ENCODE results near the gene SIPA1L3.

The SIPA1L3 gene

GRCh38 chr19:38122402-38123093 lies 215.5 kb downstream of the SIPA1L3 start:
- Histone ChIP-seq H3K79me1 (ENCODE audit: low read depth, low read length) (peaks cover 3% of the 10 kb centered on the region), H3K4me2 (ENCODE audit: insufficient read depth, low read length, poor library complexity, severe bottlenecking) (no peak overlapping the region), H3K9ac (ENCODE audit: low read depth, low read length, poor library complexity) (peak overlapping the region; percentile 80), H3K14ac (ENCODE audit: low read length) (no peak overlapping the region), H3K9me3 (replicated peaks in 1 of 2; ENCODE audit: control insufficient read depth in 2 of 2, insufficient read depth in 1 of 2, low read depth in 1 of 2, low read length in 2 of 2) (peaks cover 21 to 32% of the 10 kb centered on the region in 2 donors), H3K4me1 (ENCODE audit: control insufficient read depth in 2 of 2, insufficient read depth in 1 of 2, low read depth in 1 of 2, low read length in 2 of 2) (no peaks in the 10 kb centered on the region), H2BK120ac (ENCODE audit: low read depth, low read length) (no peak overlapping the region), H2AFZ (ENCODE audit: low read length) (no peak overlapping the region), H3K27ac (replicated peaks; ENCODE audit: low read length) (no peak overlapping the region), H2AK5ac (ENCODE audit: low read depth, low read length) (no peak overlapping the region), H3K18ac (ENCODE audit: low read length) (no peak overlapping the region), H3K4ac (ENCODE audit: low read length) (no peak overlapping the region), H2BK15ac (ENCODE audit: low read length) (no peak overlapping the region), H2BK5ac (ENCODE audit: low read length) (no peak overlapping the region), H3K36me3 (replicated peaks in 1 of 2; ENCODE audit: control insufficient read depth in 2 of 2, insufficient read depth in 2 of 2, low read length in 2 of 2) (peaks cover 21 to 56% of the 10 kb centered on the region in 2 donors), H3K23ac (ENCODE audit: low read depth, low read length, poor library complexity) (peak overlapping the region; percentile 11), H3K4me3 (ENCODE audit: low read length in 2 of 2) (peak overlapping the region in 1 of 2 donors; percentile 7), H3K27me3 (ENCODE audit: control insufficient read depth in 3 of 3, insufficient read depth in 3 of 3, low read depth in 1 of 3, low read length in 3 of 3) (no peaks in the 10 kb centered on the region), H2BK12ac (ENCODE audit: low read length) (no peak overlapping the region), H4K8ac (ENCODE audit: low read depth, low read length) (no peak overlapping the region), H4K91ac (ENCODE audit: low read depth, low read length, poor library complexity) (no peak overlapping the region)
- no CpG with 5 or more reads among the region's 24 CpGs for WGBS, 2 donors (ENCODE audit: extremely low coverage in 2 of 2, insufficient read length in 2 of 2, insufficient replicate concordance in 1 of 2)
- no peak for DNase-seq (ENCODE audit: low spot score)

GRCh38 chr19:38125238-38125637 lies 218.2 kb downstream of the SIPA1L3 start:
- Histone ChIP-seq H3K9me3 (replicated peaks in 1 of 2; ENCODE audit: control insufficient read depth in 2 of 2, insufficient read depth in 1 of 2, low read depth in 1 of 2, low read length in 2 of 2) (peaks cover 18% of the 10 kb centered on the region in 2 donors), H3K27me3 (ENCODE audit: control insufficient read depth in 3 of 3, insufficient read depth in 3 of 3, low read depth in 1 of 3, low read length in 3 of 3) (no peaks in the 10 kb centered on the region), H3K27ac (replicated peaks; ENCODE audit: low read length) (no peak overlapping the region), H3K79me1 (ENCODE audit: low read depth, low read length) (peaks cover 2% of the 10 kb centered on the region), H2AFZ (ENCODE audit: low read length) (no peak overlapping the region), H3K4me2 (ENCODE audit: insufficient read depth, low read length, poor library complexity, severe bottlenecking) (no peak overlapping the region), H3K9ac (ENCODE audit: low read depth, low read length, poor library complexity) (no peak overlapping the region), H3K14ac (ENCODE audit: low read length) (no peak overlapping the region), H4K91ac (ENCODE audit: low read depth, low read length, poor library complexity) (no peak overlapping the region), H2AK5ac (ENCODE audit: low read depth, low read length) (no peak overlapping the region), H2BK15ac (ENCODE audit: low read length) (no peak overlapping the region), H3K4me3 (ENCODE audit: low read length in 2 of 2) (no peak overlapping the region), H2BK120ac (ENCODE audit: low read depth, low read length) (no peak overlapping the region), H3K4ac (ENCODE audit: low read length) (no peak overlapping the region), H3K36me3 (replicated peaks in 1 of 2; ENCODE audit: control insufficient read depth in 2 of 2, insufficient read depth in 2 of 2, low read length in 2 of 2) (peaks cover 15 to 37% of the 10 kb centered on the region in 2 donors), H4K8ac (ENCODE audit: low read depth, low read length) (no peak overlapping the region), H2BK5ac (ENCODE audit: low read length) (no peak overlapping the region), H2BK12ac (ENCODE audit: low read length) (no peak overlapping the region), H3K23ac (ENCODE audit: low read depth, low read length, poor library complexity) (no peak overlapping the region), H3K4me1 (ENCODE audit: control insufficient read depth in 2 of 2, insufficient read depth in 1 of 2, low read depth in 1 of 2, low read length in 2 of 2) (no peaks in the 10 kb centered on the region), H3K18ac (ENCODE audit: low read length) (no peak overlapping the region)
- DNase-seq (ENCODE audit: low spot score) = no peak
- WGBS, 2 donors (ENCODE audit: extremely low coverage in 2 of 2, insufficient read length in 2 of 2, insufficient replicate concordance in 1 of 2) = no CpG with 5 or more reads among the region's 9 CpGs

- Histone ChIP-seq H2BK12ac (ENCODE audit: low read length) (no peak overlapping the region), H3K9ac (ENCODE audit: low read depth, low read length, poor library complexity) (no peak overlapping the region), H4K8ac (ENCODE audit: low read depth, low read length) (no peak overlapping the region), H2AK5ac (ENCODE audit: low read depth, low read length) (no peak overlapping the region), H3K4me1 (ENCODE audit: control insufficient read depth in 2 of 2, insufficient read depth in 1 of 2, low read depth in 1 of 2, low read length in 2 of 2) (peaks cover 0 to 5% of the 10 kb centered on the region in 2 donors), H3K27ac (replicated peaks; ENCODE audit: low read length) (no peak overlapping the region), H3K23ac (ENCODE audit: low read depth, low read length, poor library complexity) (no peak overlapping the region), H3K79me1 (ENCODE audit: low read depth, low read length) (no peaks in the 10 kb centered on the region), H2BK120ac (ENCODE audit: low read depth, low read length) (no peak overlapping the region), H3K36me3 (replicated peaks in 1 of 2; ENCODE audit: control insufficient read depth in 2 of 2, insufficient read depth in 2 of 2, low read length in 2 of 2) (peaks cover 9 to 37% of the 10 kb centered on the region in 2 donors), H3K18ac (ENCODE audit: low read length) (no peak overlapping the region), H3K14ac (ENCODE audit: low read length) (no peak overlapping the region), H2BK15ac (ENCODE audit: low read length) (no peak overlapping the region), H2AFZ (ENCODE audit: low read length) (no peak overlapping the region), H3K4me2 (ENCODE audit: insufficient read depth, low read length, poor library complexity, severe bottlenecking) (no peak overlapping the region), H3K9me3 (replicated peaks in 1 of 2; ENCODE audit: control insufficient read depth in 2 of 2, insufficient read depth in 1 of 2, low read depth in 1 of 2, low read length in 2 of 2) (peaks cover 3% of the 10 kb centered on the region in 2 donors), H3K4me3 (ENCODE audit: low read length in 2 of 2) (no peak overlapping the region), H3K27me3 (ENCODE audit: control insufficient read depth in 3 of 3, insufficient read depth in 3 of 3, low read depth in 1 of 3, low read length in 3 of 3) (no peaks in the 10 kb centered on the region), H2BK5ac (ENCODE audit: low read length) (peak overlapping the region; percentile 19), H3K4ac (ENCODE audit: low read length) (no peak overlapping the region), H4K91ac (ENCODE audit: low read depth, low read length, poor library complexity) (no peak overlapping the region)
- WGBS, 2 donors (ENCODE audit: extremely low coverage in 2 of 2, insufficient read length in 2 of 2, insufficient replicate concordance in 1 of 2) = no CpG with 5 or more reads among the region's 25 CpGs
- no peak for DNase-seq (ENCODE audit: low spot score)
These were observed 223.4 kb downstream of the SIPA1L3 start for GRCh38 chr19:38130399-38130798.

- peaks cover 0 to 11% of the 10 kb centered on the region in 2 donors for H3K4me1 ChIP-seq (ENCODE audit: control insufficient read depth in 2 of 2, insufficient read depth in 1 of 2, low read depth in 1 of 2, low read length in 2 of 2)
- H3K9me3 ChIP-seq (replicated peaks in 1 of 2; ENCODE audit: control insufficient read depth in 2 of 2, insufficient read depth in 1 of 2, low read depth in 1 of 2, low read length in 2 of 2) = no peaks in the 10 kb centered on the region
- no CpG with 5 or more reads among the region's 6 CpGs for whole genome bisulfite sequencing, 2 donors (ENCODE audit: extremely low coverage in 2 of 2, insufficient read length in 2 of 2, insufficient replicate concordance in 1 of 2)
- H3K4me2 ChIP-seq (ENCODE audit: insufficient read depth, low read length, poor library complexity, severe bottlenecking) = no peak overlapping the region
- H3K4me3 ChIP-seq (ENCODE audit: low read length in 2 of 2) = no peak overlapping the region
- no peak overlapping the region for H3K9ac ChIP-seq (ENCODE audit: low read depth, low read length, poor library complexity)
- no peak overlapping the region for H3K14ac ChIP-seq (ENCODE audit: low read length)
- no peak overlapping the region for H2BK120ac ChIP-seq (ENCODE audit: low read depth, low read length)
- H3K4ac ChIP-seq (ENCODE audit: low read length) = no peak overlapping the region
- H3K36me3 ChIP-seq (replicated peaks in 1 of 2; ENCODE audit: control insufficient read depth in 2 of 2, insufficient read depth in 2 of 2, low read length in 2 of 2) = peaks cover 7 to 32% of the 10 kb centered on the region in 2 donors
- no peak overlapping the region for H2BK12ac ChIP-seq (ENCODE audit: low read length)
- H2AK5ac ChIP-seq (ENCODE audit: low read depth, low read length) = no peak overlapping the region
- no peak for DNase-seq (ENCODE audit: low spot score)
- no peak overlapping the region for H2BK5ac ChIP-seq (ENCODE audit: low read length)
- no peak overlapping the region for H2BK15ac ChIP-seq (ENCODE audit: low read length)
- H3K18ac ChIP-seq (ENCODE audit: low read length) = no peak overlapping the region
- H3K79me1 ChIP-seq (ENCODE audit: low read depth, low read length) = no peaks in the 10 kb centered on the region
- no peak overlapping the region for H2AFZ ChIP-seq (ENCODE audit: low read length)
- H3K23ac ChIP-seq (ENCODE audit: low read depth, low read length, poor library complexity) = no peak overlapping the region
- H4K8ac ChIP-seq (ENCODE audit: low read depth, low read length) = no peak overlapping the region
- H3K27ac ChIP-seq (replicated peaks; ENCODE audit: low read length) = no peak overlapping the region
- H4K91ac ChIP-seq (ENCODE audit: low read depth, low read length, poor library complexity) = no peak overlapping the region
- H3K27me3 ChIP-seq (ENCODE audit: control insufficient read depth in 3 of 3, insufficient read depth in 3 of 3, low read depth in 1 of 3, low read length in 3 of 3) = no peaks in the 10 kb centered on the region
These were observed 225.8 kb downstream of the SIPA1L3 start for GRCh38 chr19:38132781-38133180.

Data from neuronal stem cell (in vitro differentiated cells).